ENCODE measurements around the gene NALCN. TPM values are rescaled to one million over a fixed set of nuclear protein-coding genes. Genes with fewer than 3 reads are reported as not detected.

The NALCN gene
- total and polyA plus RNA-seq, 2 donors (not counting 1 experiment from before 2014, with no cell fraction given): not detected

DNA sequence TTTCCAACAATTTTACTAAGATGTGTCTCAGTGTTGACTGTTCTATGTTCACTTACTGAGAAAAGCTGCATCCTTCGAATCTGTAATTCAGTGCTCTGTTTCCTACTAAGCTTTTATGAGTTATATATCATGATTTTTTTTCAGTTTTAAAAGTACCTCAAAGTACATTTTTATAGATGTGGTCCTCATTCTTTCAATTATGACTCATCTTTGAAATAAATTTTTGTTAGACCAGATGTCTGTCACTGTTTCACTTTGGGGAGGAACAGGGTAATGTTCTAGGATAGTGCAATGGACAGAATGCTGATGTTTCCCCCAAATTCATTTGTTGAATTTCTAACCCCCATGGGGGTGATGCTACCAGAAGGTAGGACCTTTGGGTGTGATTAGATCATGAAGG, 74.8 kb downstream of the NALCN start:
- Histone ChIP-seq H3K4me3 (ENCODE audit: control extremely low read depth in 1 of 5, extremely low read depth in 1 of 5, insufficient read depth in 1 of 5, low read depth in 2 of 5, low read length in 4 of 5) (no peak overlapping the region), H3K27me3 (replicated peaks in 1 of 4; ENCODE audit: control extremely low read depth in 1 of 4, control insufficient read depth in 3 of 4, insufficient read depth in 4 of 4, low read length in 3 of 4) (no peaks in the 10 kb centered on the region), H3K36me3 (replicated peaks in 1 of 2; ENCODE audit: control extremely low read depth in 1 of 2, control insufficient read depth in 1 of 2, extremely low read depth in 1 of 2, insufficient read depth in 2 of 2, low read length in 1 of 2) (no peaks in the 10 kb centered on the region), H3K9ac (ENCODE audit: low read length) (no peak overlapping the region), H3K79me2 (ENCODE audit: control insufficient read depth, insufficient read depth, low read length) (no peaks in the 10 kb centered on the region), H4K20me1 (ENCODE audit: control insufficient read depth, insufficient read depth, low read length, poor library complexity, severe bottlenecking) (no peaks in the 10 kb centered on the region), H3K4me1 (ENCODE audit: control insufficient read depth in 2 of 2, insufficient read depth in 2 of 2, low read length in 2 of 2) (no peaks in the 10 kb centered on the region), H3K9me3 (ENCODE audit: control extremely low read depth in 1 of 3, control insufficient read depth in 2 of 3, insufficient read depth in 1 of 3, low read length in 2 of 3) (no peaks in the 10 kb centered on the region), H2AFZ (ENCODE audit: insufficient read depth, low read depth, low read length, poor library complexity, severe bottlenecking) (no peak overlapping the region), H3K4me2 (replicated peaks; ENCODE audit: low read depth, low read length, poor library complexity, severe bottlenecking) (no peak overlapping the region), H3K27ac (ENCODE audit: low read length in 2 of 2) (no peak overlapping the region)
- Mint-ChIP-seq H3K27me3 (no peaks in the 10 kb centered on the region), H3K4me3 (no peak overlapping the region), H3K4me1 (no peaks in the 10 kb centered on the region), H3K27ac (no peak overlapping the region), H3K9me3 (ENCODE audit: insufficient read depth) (peaks cover 2% of the 10 kb centered on the region)
- CTCF ChIA-PET: no interaction called here
- POLR2A ChIA-PET: no interaction called here
- no peak for TF ChIP-seq EZH2 (IDR thresholded peaks at IDR 0.05; ENCODE audit: borderline replicate concordance, insufficient read depth, low read depth, low read length, poor library complexity, severe bottlenecking)
- TF ChIP-seq, protein P1, sequence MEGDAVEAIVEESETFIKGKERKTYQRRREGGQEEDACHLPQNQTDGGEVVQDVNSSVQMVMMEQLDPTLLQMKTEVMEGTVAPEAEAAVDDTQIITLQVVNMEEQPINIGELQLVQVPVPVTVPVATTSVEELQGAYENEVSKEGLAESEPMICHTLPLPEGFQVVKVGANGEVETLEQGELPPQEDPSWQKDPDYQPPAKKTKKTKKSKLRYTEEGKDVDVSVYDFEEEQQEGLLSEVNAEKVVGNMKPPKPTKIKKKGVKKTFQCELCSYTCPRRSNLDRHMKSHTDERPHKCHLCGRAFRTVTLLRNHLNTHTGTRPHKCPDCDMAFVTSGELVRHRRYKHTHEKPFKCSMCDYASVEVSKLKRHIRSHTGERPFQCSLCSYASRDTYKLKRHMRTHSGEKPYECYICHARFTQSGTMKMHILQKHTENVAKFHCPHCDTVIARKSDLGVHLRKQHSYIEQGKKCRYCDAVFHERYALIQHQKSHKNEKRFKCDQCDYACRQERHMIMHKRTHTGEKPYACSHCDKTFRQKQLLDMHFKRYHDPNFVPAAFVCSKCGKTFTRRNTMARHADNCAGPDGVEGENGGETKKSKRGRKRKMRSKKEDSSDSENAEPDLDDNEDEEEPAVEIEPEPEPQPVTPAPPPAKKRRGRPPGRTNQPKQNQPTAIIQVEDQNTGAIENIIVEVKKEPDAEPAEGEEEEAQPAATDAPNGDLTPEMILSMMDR (IDR thresholded peaks at IDR 0.05): no peak
- ATAC-seq (ENCODE audit: low read depth) (no peak), DNase-seq (no peak)
- no CpG with 5 or more reads among the region's 1 CpG for WGBS (ENCODE audit: insufficient coverage)
- intact Hi-C loops (cut with micrococcal nuclease): no loop called here

DNA sequence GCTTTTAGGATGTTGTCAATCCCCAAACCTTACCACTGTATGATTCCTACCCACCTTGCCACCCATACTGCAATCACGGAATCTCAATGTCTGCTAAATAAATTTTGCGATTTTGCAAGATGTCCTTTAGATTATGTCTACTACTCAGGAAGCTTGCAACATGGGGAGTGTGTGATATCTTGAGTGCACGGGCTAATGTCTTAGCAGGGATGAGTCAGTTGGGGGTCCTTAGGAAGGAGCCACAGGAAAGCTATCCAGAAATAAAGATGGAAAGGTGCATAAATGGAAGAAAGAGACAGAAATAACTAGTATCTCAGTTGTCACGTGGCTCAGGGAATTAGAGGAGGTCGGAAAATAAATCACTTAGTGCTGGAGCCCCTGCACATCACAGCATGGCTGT, 77.1 kb downstream of the NALCN start:
- Mint-ChIP-seq H3K27ac (no peak overlapping the region), H3K27me3 (no peaks in the 10 kb centered on the region), H3K4me3 (no peak overlapping the region), H3K4me1 (no peaks in the 10 kb centered on the region), H3K9me3 (ENCODE audit: insufficient read depth) (peaks cover 2% of the 10 kb centered on the region)
- DNase-seq (no peak), ATAC-seq (ENCODE audit: low read depth) (no peak)
- no peak overlapping the region for H2AFZ ChIP-seq (ENCODE audit: insufficient read depth, low read depth, low read length, poor library complexity, severe bottlenecking)
- no peaks in the 10 kb centered on the region for H3K36me3 ChIP-seq (replicated peaks in 1 of 2; ENCODE audit: control extremely low read depth in 1 of 2, control insufficient read depth in 1 of 2, extremely low read depth in 1 of 2, insufficient read depth in 2 of 2, low read length in 1 of 2)
- no peak for TF ChIP-seq EZH2 (IDR thresholded peaks at IDR 0.05; ENCODE audit: borderline replicate concordance, insufficient read depth, low read depth, low read length, poor library complexity, severe bottlenecking)
- TF ChIP-seq, protein P1 (IDR thresholded peaks at IDR 0.05): no peak
- H3K9me3 ChIP-seq (ENCODE audit: control extremely low read depth in 1 of 3, control insufficient read depth in 2 of 3, insufficient read depth in 1 of 3, low read length in 2 of 3): no peaks in the 10 kb centered on the region
- no peak overlapping the region for H3K4me3 ChIP-seq (ENCODE audit: control extremely low read depth in 1 of 5, extremely low read depth in 1 of 5, insufficient read depth in 1 of 5, low read depth in 2 of 5, low read length in 4 of 5)
- H3K4me2 ChIP-seq (replicated peaks; ENCODE audit: low read depth, low read length, poor library complexity, severe bottlenecking): no peak overlapping the region
- no peak overlapping the region for H3K27ac ChIP-seq (ENCODE audit: low read length in 2 of 2)
- ChIA-PET POLR2A (no interaction called here), CTCF (no interaction called here)
- no peaks in the 10 kb centered on the region for H3K4me1 ChIP-seq (ENCODE audit: control insufficient read depth in 2 of 2, insufficient read depth in 2 of 2, low read length in 2 of 2)
- H3K79me2 ChIP-seq (ENCODE audit: control insufficient read depth, insufficient read depth, low read length): no peaks in the 10 kb centered on the region
- no peaks in the 10 kb centered on the region for H4K20me1 ChIP-seq (ENCODE audit: control insufficient read depth, insufficient read depth, low read length, poor library complexity, severe bottlenecking)
- H3K9ac ChIP-seq (ENCODE audit: low read length): no peak overlapping the region
- no peaks in the 10 kb centered on the region for H3K27me3 ChIP-seq (replicated peaks in 1 of 4; ENCODE audit: control extremely low read depth in 1 of 4, control insufficient read depth in 3 of 4, insufficient read depth in 4 of 4, low read length in 3 of 4)
- WGBS (ENCODE audit: insufficient coverage): 81% methylated on average over 4 of the region's 5 CpGs
- intact Hi-C loops (cut with micrococcal nuclease): no loop called here

All from B cell (primary cell).